K562 (cell line): ENCODE data around the gene DEF6. TPM values are rescaled to one million over a fixed set of nuclear protein-coding genes. Genes with fewer than 3 reads are reported as not detected.

Experiments used
- AFF1 ChIP-seq, 2 experiments: fragments of 450-650 bp; IDR thresholded peaks; 2 replicates each; pipeline ENCODE4 v1.6.1; 2018; ENCODE audit warnings: mild to moderate bottlenecking in 2 of 2, low read depth in 1 of 2; ENCODE audit not compliant: partially characterized antibody in 2 of 2
- CGGBP1 ChIP-seq: fragments of 250-450 bp; sonication (Bioruptor Pico); IDR thresholded peaks from 2 replicates; pipeline ENCODE4 v1.9.0; 2021; ENCODE audit warnings: mild to moderate bottlenecking
- ELF1 ChIP-seq: fragments of 200-800 bp; sonication (Bioruptor generic); IDR thresholded peaks from 2 replicates; pipeline ENCODE4 v1.6.1; 2016; ENCODE audit warnings: missing genetic modification characterization, missing compliant biosample characterization
- MAFG ChIP-seq: fragments of 450-650 bp; conservative IDR thresholded peaks from 2 replicates; pipeline ENCODE4 v1.6.1; 2016; ENCODE audit warnings: missing genetic modification characterization, missing compliant biosample characterization
- MBD2 ChIP-seq: sonication (generic); IDR thresholded peaks from 2 replicates; pipeline ENCODE4 v1.6.1; 2016; ENCODE audit warnings: low read depth, borderline replicate concordance
- MCM5 ChIP-seq: fragments of 450-650 bp; IDR thresholded peaks from 2 replicates; pipeline ENCODE4 v1.6.1; 2016; ENCODE audit warnings: low read depth
- MCM7 ChIP-seq, 2 experiments: fragments of 450-650 bp; IDR thresholded peaks; 2 replicates each; pipeline ENCODE4 v1.6.1; 2016 to 2018
- MLX ChIP-seq, 2 experiments: fragments of 450-650 bp in 1 of 2; sonication (generic) in 1 of 2; formaldehyde crosslinking; conservative IDR thresholded peaks; 2 replicates each; pipeline versions ENCODE4 v1.4.0 to v1.8.1; 2020 to 2022; ENCODE audit warnings: mild to moderate bottlenecking in 1 of 2, missing genetic modification reagents in 1 of 2
- MTA1 ChIP-seq: fragments of 450-650 bp; IDR thresholded peaks from 2 replicates; pipeline ENCODE4 v1.6.1; 2017; ENCODE audit warnings: borderline replicate concordance
- NFXL1 ChIP-seq: fragments of 450-650 bp; formaldehyde crosslinking; IDR thresholded peaks from 2 replicates; pipeline ENCODE4 v1.4.0; 2021; ENCODE audit warnings: mild to moderate bottlenecking
- NR0B1 ChIP-seq: fragments of 450-650 bp; IDR thresholded peaks from one replicate; pipeline ENCODE4 v1.6.1; 2018; ENCODE audit warnings: mild to moderate bottlenecking, moderate library complexity; ENCODE audit not compliant: partially characterized antibody
- RBM17 ChIP-seq: fragments of 200-400 bp; formaldehyde crosslinking; IDR thresholded peaks from 2 replicates; pipeline ENCODE4 v1.6.1; 2017; ENCODE audit warnings: low read depth, mild to moderate bottlenecking, low read length, borderline replicate concordance
- RFX5 ChIP-seq: IDR thresholded peaks from 2 replicates; pipeline ENCODE4 v1.6.1; 2011; ENCODE audit warnings: low read depth, mild to moderate bottlenecking, improper control_type of control experiment, low read length
- RFX7 ChIP-seq: fragments of 250-450 bp; sonication (Bioruptor Pico); IDR thresholded peaks from 2 replicates; pipeline ENCODE4 v1.5.1; 2021; ENCODE audit warnings: mild to moderate bottlenecking
- SIN3B ChIP-seq: fragments of 450-650 bp; IDR thresholded peaks from 2 replicates; pipeline ENCODE4 v1.6.1; 2017; ENCODE audit warnings: low read depth, mild to moderate bottlenecking, moderate library complexity
- TBP ChIP-seq: optimal IDR thresholded peaks from 2 replicates; pipeline ENCODE3; 2011; ENCODE audit warnings: low read depth, low read length, improper control_type of control experiment
- TCF3 ChIP-seq: sonication (generic); formaldehyde crosslinking; IDR thresholded peaks from 2 replicates; pipeline ENCODE4 v1.4.0; 2020; ENCODE audit warnings: mild to moderate bottlenecking, missing genetic modification reagents
- TEAD2 ChIP-seq: fragments of 450-650 bp; IDR thresholded peaks from 2 replicates; pipeline ENCODE4 v1.6.1; 2016; ENCODE audit warnings: missing genetic modification characterization, control low read depth, missing compliant biosample characterization
- TFAM ChIP-seq: fragments of 250-450 bp; sonication (Bioruptor Pico); conservative IDR thresholded peaks from 2 replicates; pipeline ENCODE4 v1.5.0; 2021; ENCODE audit warnings: mild to moderate bottlenecking, moderate library complexity
- THAP7 ChIP-seq: fragments of 250-450 bp; sonication (Bioruptor Pico); IDR thresholded peaks from 2 replicates; pipeline ENCODE4 v1.5.0; 2021
- XRCC5 ChIP-seq: fragments of 200-400 bp; formaldehyde crosslinking; IDR thresholded peaks from 2 replicates; pipeline ENCODE4 v1.6.1; 2017; ENCODE audit warnings: low read depth, mild to moderate bottlenecking, low read length
- ZBTB8A ChIP-seq: fragments of 450-650 bp; IDR thresholded peaks from 2 replicates; pipeline ENCODE4 v1.6.1; 2018; ENCODE audit warnings: mild to moderate bottlenecking, moderate library complexity; ENCODE audit not compliant: partially characterized antibody
- ZNF586 ChIP-seq: fragments of 450-650 bp; formaldehyde crosslinking; conservative IDR thresholded peaks from 2 replicates; pipeline ENCODE4 v1.4.0; 2020; ENCODE audit warnings: mild to moderate bottlenecking, moderate library complexity
- polyA plus RNA-seq, 8 experiments: library from polyadenylated mRNA; depleted of rRNA in 4 of 8; stranded (reverse) in 5 of 8; unstranded in 3 of 8; fragments of >200 nt; fragmentation: Nextera tagmentation in 2 of 8; fragmentation: Illumina TruSeq in 1 of 8; extraction: Ambion mirVana in 2 of 8; extraction: Trizol in 1 of 8; gene quantifications; 2 replicates each; pipeline versions ENCODE4 v1.2.1 to v1.2.3, GENCODE V29; 2011 to 2014; ENCODE audit warnings: inconsistent platforms in 1 of 8, missing spikeins in 1 of 8
- total RNA-seq, 7 experiments: library from RNA; depleted of rRNA in 6 of 7; stranded (reverse); fragments of >200 nt in 6 of 7; fragmentation: Illumina TruSeq in 2 of 7; extraction: Trizol in 2 of 7; gene quantifications; 2 replicates each; pipeline versions ENCODE4 v1.2.1 to v1.2.3, GENCODE V29; 2011 to 2021; ENCODE audit warnings: low replicate concordance in 1 of 7

The DEF6 gene
- total and polyA plus RNA-seq, 9 of the 15 experiments (the other 6 are each of a cell fraction or from before 2014, with no cell fraction given) = 1.3 to 44.6 (median 22.7) TPM

- no peak for TF ChIP-seq NR0B1
- TF ChIP-seq MCM7 (IDR thresholded peaks at IDR 0.05) = no peak
- peak; percentile 54 for TF ChIP-seq TBP
- TF ChIP-seq ELF1 = no peak
- TF ChIP-seq MTA1 = no peak
- TF ChIP-seq CGGBP1 (CRISPR knock-in tag) = peak; percentile 95
- TF ChIP-seq XRCC5 = peak; percentile 97
- no peak for TF ChIP-seq RFX5
- no peak for TF ChIP-seq MAFG (tag)
- 0 out of 4 replicates have a peak, but pooled peaks of 1 of the 2 experiments have one; percentile 80 for TF ChIP-seq MLX (CRISPR knock-in tag; conservative IDR thresholded peaks at IDR 0.05)
- TF ChIP-seq RBM17 = no peak
- no peak for TF ChIP-seq ZBTB8A
- no peak for TF ChIP-seq MCM5
- no peak for TF ChIP-seq ZNF586
- no peak for TF ChIP-seq AFF1 (IDR thresholded peaks at IDR 0.05; ENCODE audit: low read depth in 1 of 2, partially characterized antibody in 2 of 2)
- no peak for TF ChIP-seq RFX7 (CRISPR knock-in tag)
- no peak for TF ChIP-seq TEAD2 (tag)
- TF ChIP-seq NFXL1 (CRISPR knock-in tag) = no peak
- TF ChIP-seq MBD2 = 0 out of 2 replicates have a peak, but pooled peaks have one; percentile 31
- TF ChIP-seq THAP7 (CRISPR knock-in tag) = peak; percentile 83; the same call in 1 of the 2 replicates
- TF ChIP-seq SIN3B = peak; percentile 56
- TF ChIP-seq TCF3 (CRISPR knock-in tag) = peak; percentile 53
- no peak for TF ChIP-seq TFAM (CRISPR knock-in tag)
Measured at GRCh38 chr6:35259194-35259947, 38.2 kb upstream of the DEF6 start, which contains the start of gene ZNF76 (continued).
